GM23248 (cell line): ENCODE measurements around the gene MRPL39. TPM values are rescaled to one million over a fixed set of nuclear protein-coding genes. Genes with fewer than 3 reads are reported as not detected.

Experiments
- DNase-seq: peaks from one replicate; pipeline ENCODE4 v3.0.0-alpha.2; 2015
- H2AFZ ChIP-seq: fragments of 200-600 bp; sonication (generic); 2 replicates; pipeline ENCODE4 v1.6.1; 2016; ENCODE audit warnings: antibody characterized with exemption
- H3F3A ChIP-seq: fragments of 200-600 bp; sonication (generic); 2 replicates; pipeline ENCODE4 v1.6.1; 2016; ENCODE audit warnings: mild to moderate bottlenecking, antibody characterized with exemption, mixed run types; ENCODE audit not compliant: insufficient read depth
- H3K27ac ChIP-seq: fragments of 200-600 bp; sonication (generic); 2 replicates; pipeline ENCODE4 v1.5.1; 2016; ENCODE audit warnings: mild to moderate bottlenecking
- H3K27me3 ChIP-seq: fragments of 200-600 bp; sonication (generic); replicated peaks from 2 replicates; pipeline ENCODE4 v1.6.1; 2016; ENCODE audit warnings: mild to moderate bottlenecking; ENCODE audit not compliant: insufficient read depth
- H3K36me3 ChIP-seq: fragments of 200-600 bp; sonication (generic); 2 replicates; pipeline ENCODE4 v1.6.1; 2016; ENCODE audit warnings: low read depth, mild to moderate bottlenecking
- H3K4me1 ChIP-seq: fragments of 200-600 bp; sonication (generic); 2 replicates; pipeline ENCODE4 v1.6.1; 2016; ENCODE audit warnings: mild to moderate bottlenecking; ENCODE audit not compliant: insufficient read depth
- H3K4me2 ChIP-seq: fragments of 200-600 bp; sonication (generic); one replicate; pipeline ENCODE4 v1.6.1; 2016; ENCODE audit warnings: mild to moderate bottlenecking; ENCODE audit not compliant: unreplicated experiment
- H3K4me3 ChIP-seq: fragments of 200-600 bp; sonication (generic); 2 replicates; pipeline ENCODE4 v1.5.1; 2016; ENCODE audit warnings: mild to moderate bottlenecking
- H3K79me2 ChIP-seq: fragments of 200-600 bp; sonication (generic); 2 replicates; pipeline ENCODE4 v1.6.1; 2016; ENCODE audit warnings: mild to moderate bottlenecking; ENCODE audit not compliant: insufficient read depth
- H3K9ac ChIP-seq: fragments of 200-600 bp; sonication (generic); 2 replicates; pipeline ENCODE4 v1.6.1; 2016; ENCODE audit warnings: mild to moderate bottlenecking
- H3K9me2 ChIP-seq: fragments of 200-600 bp; sonication (generic); 2 replicates; pipeline ENCODE4 v1.6.1; 2016; ENCODE audit warnings: mixed run types, mild to moderate bottlenecking, moderate library complexity; ENCODE audit not compliant: insufficient read depth
- H3K9me3 ChIP-seq: fragments of 200-600 bp; sonication (generic); one replicate; pipeline ENCODE4 v1.6.1; 2017; ENCODE audit warnings: low read depth
- H4K20me1 ChIP-seq: fragments of 200-600 bp; sonication (generic); 2 replicates; pipeline ENCODE4 v1.6.0; 2016; ENCODE audit not compliant: insufficient read depth
- EZH2 ChIP-seq: fragments of 200-600 bp; sonication (generic); IDR thresholded peaks from 2 replicates; pipeline ENCODE4 v1.6.1; 2018; ENCODE audit warnings: antibody characterized with exemption, mild to moderate bottlenecking; ENCODE audit not compliant: insufficient read depth, poor library complexity, severe bottlenecking
- EZH2phosphoT487 ChIP-seq: fragments of 200-600 bp; sonication (generic); IDR thresholded peaks from 2 replicates; pipeline ENCODE4 v1.6.1; 2018; ENCODE audit warnings: antibody characterized with exemption, moderate library complexity, mild to moderate bottlenecking, low read depth; ENCODE audit not compliant: insufficient read depth
- WGBS, 2 experiments: methylation state at CpG; one replicate each; pipeline ENCODE4 v1.1.6; 2015 to 2017; ENCODE audit warnings: low lambda C conversion rate in 2 of 2, low coverage in 1 of 2; ENCODE audit errors: missing lambda C conversion rate in 2 of 2; 5-methylcytosine and 5-hydroxymethylcytosine counted together
- in situ Hi-C: fragments of 300-500 bp; cut with MboI; formaldehyde crosslinking; loops from 2 replicates; pipeline ENCODE4 v1.15.0; 2020
- polyA plus RNA-seq: library from polyadenylated mRNA; unstranded; fragments of >200 nt; fragmentation: Nextera tagmentation; extraction: Ambion mirVana; gene quantifications from 2 replicates; pipeline ENCODE4 v1.2.1, GENCODE V29; 2016
- total RNA-seq: library from RNA; depleted of rRNA; stranded (reverse); fragments of >200 nt; shearing (Covaris generic); gene quantifications from 2 replicates; pipeline ENCODE4 v1.2.3, GENCODE V29; 2014

The MRPL39 gene
- total and polyA plus RNA-seq, 2 experiments from 2014 or later = 24.4 to 50.5 TPM

- DNase-seq = no peak
- Histone ChIP-seq H3K79me2 (no peaks in the 10 kb centered on the region), H3K36me3 (no peaks in the 10 kb centered on the region; the same call in none of the 2 replicates), H2AFZ (no peak overlapping the region), H3K27me3 (no peaks in the 10 kb centered on the region), H3K9ac (no peak overlapping the region), H3K9me2 (no peaks in the 10 kb centered on the region), H3K9me3 (no peaks in the 10 kb centered on the region), H3K27ac (no peak overlapping the region), H3K4me3 (no peak overlapping the region), H3F3A (no peaks in the 10 kb centered on the region), H4K20me1 (no peaks in the 10 kb centered on the region), H3K4me1 (no peaks in the 10 kb centered on the region), H3K4me2 (no peak overlapping the region)
- 96 to 98% methylated on average over 3 of the region's 3 CpGs for WGBS, 2 experiments
- in situ Hi-C loops = no loop called here
- TF ChIP-seq EZH2 (no peak), EZH2phosphoT487 (no peak)
Observed at GRCh38 chr21:25581582-25581981, 25.7 kb downstream of the MRPL39 start.

- DNase-seq = no peak
- no peak overlapping the region for H3K27ac ChIP-seq
- H3F3A ChIP-seq = no peaks in the 10 kb centered on the region
- no peak overlapping the region for H3K9ac ChIP-seq
- 94 to 100% methylated on average over 4 of the region's 4 CpGs for WGBS, 2 experiments
- no peaks in the 10 kb centered on the region for H4K20me1 ChIP-seq
- H3K9me3 ChIP-seq = no peaks in the 10 kb centered on the region
- no peak overlapping the region for H2AFZ ChIP-seq
- H3K27me3 ChIP-seq = no peaks in the 10 kb centered on the region
- H3K4me3 ChIP-seq = no peak overlapping the region
- in situ Hi-C loops = no loop called here
- TF ChIP-seq EZH2phosphoT487 (no peak), EZH2 (no peak)
- H3K9me2 ChIP-seq = no peaks in the 10 kb centered on the region
- H3K4me1 ChIP-seq = no peaks in the 10 kb centered on the region
- H3K4me2 ChIP-seq = no peak overlapping the region
- peaks cover 3% of the 10 kb centered on the region; the same call in 1 of the 2 replicates for H3K79me2 ChIP-seq
- H3K36me3 ChIP-seq = no peaks in the 10 kb centered on the region; the same call in none of the 2 replicates
Observed at GRCh38 chr21:25580912-25581260, 26.4 kb downstream of the MRPL39 start.

GRCh38 chr21:25579226-25580013 lies 27.9 kb downstream of the MRPL39 start:
- H3K9me3 ChIP-seq = no peaks in the 10 kb centered on the region
- H3K4me2 ChIP-seq = no peak overlapping the region
- no peak overlapping the region for H3K4me3 ChIP-seq
- H3F3A ChIP-seq = peaks cover under 1% of the 10 kb centered on the region; the same call in 1 of the 2 replicates
- no peak overlapping the region for H3K27ac ChIP-seq
- in situ Hi-C loops = no loop called here
- no peaks in the 10 kb centered on the region; the same call in none of the 2 replicates for H3K36me3 ChIP-seq
- DNase-seq = no peak
- H3K9me2 ChIP-seq = no peaks in the 10 kb centered on the region
- no peaks in the 10 kb centered on the region for H4K20me1 ChIP-seq
- no peak overlapping the region for H2AFZ ChIP-seq
- peaks cover 3% of the 10 kb centered on the region; the same call in 1 of the 2 replicates for H3K79me2 ChIP-seq
- TF ChIP-seq EZH2 = no peak
- no peak for TF ChIP-seq EZH2phosphoT487
- H3K4me1 ChIP-seq = peaks cover 3% of the 10 kb centered on the region
- no peak overlapping the region for H3K9ac ChIP-seq
- WGBS, 2 experiments = 73 to 75% methylated on average over 4 of the region's 4 CpGs
- no peaks in the 10 kb centered on the region for H3K27me3 ChIP-seq

- no peaks in the 10 kb centered on the region; the same call in none of the 2 replicates for H3K36me3 ChIP-seq
- H3K27ac ChIP-seq = no peak overlapping the region
- 98 to 100% methylated on average over 7 of the region's 7 CpGs for WGBS, 2 experiments
- no peak for TF ChIP-seq EZH2phosphoT487
- no peak for TF ChIP-seq EZH2
- H3K27me3 ChIP-seq = no peaks in the 10 kb centered on the region
- H3K9ac ChIP-seq = no peak overlapping the region
- H3K9me3 ChIP-seq = no peaks in the 10 kb centered on the region
- in situ Hi-C loops = no loop called here
- no peak overlapping the region for H3K4me3 ChIP-seq
- H3K79me2 ChIP-seq = peaks cover 3% of the 10 kb centered on the region; the same call in 1 of the 2 replicates
- DNase-seq = no peak
- no peak overlapping the region for H2AFZ ChIP-seq
- peaks cover 13% of the 10 kb centered on the region for H3K4me1 ChIP-seq
- H3K4me2 ChIP-seq = no peak overlapping the region
- no peaks in the 10 kb centered on the region for H3K9me2 ChIP-seq
- no peaks in the 10 kb centered on the region for H4K20me1 ChIP-seq
- H3F3A ChIP-seq = peaks cover 10% of the 10 kb centered on the region
Observed at GRCh38 chr21:25578056-25578961, 29.0 kb downstream of the MRPL39 start.
